ENCODE results near the gene DUOXA2.

DNA sequence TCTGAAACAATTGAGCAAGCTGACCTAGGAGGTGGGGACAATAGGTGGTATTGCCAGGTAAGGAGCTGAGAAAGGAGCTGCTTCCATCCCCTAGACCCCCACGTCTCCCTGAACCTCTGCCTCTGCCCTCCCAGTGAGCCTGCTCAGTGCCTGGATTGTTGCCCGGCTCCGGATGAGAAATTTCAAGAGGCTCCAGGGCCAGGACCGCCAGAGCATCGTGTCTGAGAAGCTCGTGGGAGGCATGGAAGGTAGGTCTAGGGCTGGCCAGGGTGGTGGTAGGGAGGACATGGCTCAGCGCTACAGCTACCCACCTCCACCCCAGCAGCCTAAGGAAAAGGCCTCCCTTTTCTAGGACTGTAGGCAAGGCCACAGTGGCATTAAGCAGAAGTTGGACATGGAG is 28.9 kb downstream of the DUOXA2 start:
- TF ChIP-seq POLR2A (IDR thresholded peaks at IDR 0.05) (no peak), POLR2AphosphoS5 (IDR thresholded peaks at IDR 0.05) (no peak), EP300 (IDR thresholded peaks at IDR 0.05; ENCODE audit: low read depth) (no peak)
- TF ChIP-seq, protein P1, sequence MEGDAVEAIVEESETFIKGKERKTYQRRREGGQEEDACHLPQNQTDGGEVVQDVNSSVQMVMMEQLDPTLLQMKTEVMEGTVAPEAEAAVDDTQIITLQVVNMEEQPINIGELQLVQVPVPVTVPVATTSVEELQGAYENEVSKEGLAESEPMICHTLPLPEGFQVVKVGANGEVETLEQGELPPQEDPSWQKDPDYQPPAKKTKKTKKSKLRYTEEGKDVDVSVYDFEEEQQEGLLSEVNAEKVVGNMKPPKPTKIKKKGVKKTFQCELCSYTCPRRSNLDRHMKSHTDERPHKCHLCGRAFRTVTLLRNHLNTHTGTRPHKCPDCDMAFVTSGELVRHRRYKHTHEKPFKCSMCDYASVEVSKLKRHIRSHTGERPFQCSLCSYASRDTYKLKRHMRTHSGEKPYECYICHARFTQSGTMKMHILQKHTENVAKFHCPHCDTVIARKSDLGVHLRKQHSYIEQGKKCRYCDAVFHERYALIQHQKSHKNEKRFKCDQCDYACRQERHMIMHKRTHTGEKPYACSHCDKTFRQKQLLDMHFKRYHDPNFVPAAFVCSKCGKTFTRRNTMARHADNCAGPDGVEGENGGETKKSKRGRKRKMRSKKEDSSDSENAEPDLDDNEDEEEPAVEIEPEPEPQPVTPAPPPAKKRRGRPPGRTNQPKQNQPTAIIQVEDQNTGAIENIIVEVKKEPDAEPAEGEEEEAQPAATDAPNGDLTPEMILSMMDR (IDR thresholded peaks at IDR 0.05), result no peak
